ENCODE results near the gene ACAA1.
A peak's percentile ranks its signal among the peaks of the same experiment; 100 is the strongest.
"Not testable (repeated sequence)": the region's sequence is repeated elsewhere in the genome, so short reads cannot be mapped to it uniquely, and the experiment has no call there.

ACAA1 gene

DNA sequence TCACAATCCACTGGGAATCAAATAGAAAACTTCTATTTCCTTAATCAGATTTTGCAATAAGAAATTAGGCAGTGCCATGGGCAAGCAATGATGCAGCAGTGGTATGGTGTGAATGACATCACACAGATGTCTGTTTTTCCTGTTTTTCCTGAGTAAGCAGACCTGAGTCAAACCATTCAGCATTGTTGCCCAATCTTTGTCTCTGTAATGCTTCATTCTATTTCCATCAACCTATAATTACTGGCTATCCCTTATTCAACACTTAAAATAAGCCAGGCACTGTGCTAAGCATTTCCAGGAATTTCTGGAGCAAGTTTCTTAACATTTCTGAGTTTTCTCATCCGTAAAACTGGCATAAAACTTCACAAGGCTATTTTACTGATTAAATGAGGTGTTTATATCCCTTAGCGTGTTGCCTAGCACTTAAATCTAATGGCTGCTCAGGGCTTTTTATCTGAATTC, 17.1 kb upstream of the ACAA1 start:
- no peak for DNase-seq

DNA sequence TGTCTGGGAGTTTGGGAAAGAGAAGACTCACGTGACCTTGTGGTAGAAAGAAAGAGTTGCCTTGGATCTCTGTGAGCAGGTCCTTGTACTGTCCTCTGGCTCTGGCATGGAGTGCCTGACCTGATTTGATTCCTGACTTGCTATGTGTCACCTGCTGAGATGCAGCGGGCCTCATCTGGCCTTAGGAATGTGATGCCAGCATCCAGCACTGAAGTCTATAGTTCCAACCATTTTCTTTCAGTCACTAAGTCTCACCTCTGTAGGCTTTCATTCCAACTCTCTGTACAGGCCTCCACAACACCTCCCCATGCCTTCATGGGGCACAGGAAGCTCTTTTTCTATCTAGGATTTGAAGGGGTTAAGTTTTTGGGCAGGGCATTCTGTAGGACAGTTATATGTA, 16.3 kb upstream of the ACAA1 start:
- DNase-seq, result no peak

- no peak for DNase-seq
These were observed 15.7 kb upstream of the ACAA1 start for GRCh38 chr3:38152609-38153008.

DNA sequence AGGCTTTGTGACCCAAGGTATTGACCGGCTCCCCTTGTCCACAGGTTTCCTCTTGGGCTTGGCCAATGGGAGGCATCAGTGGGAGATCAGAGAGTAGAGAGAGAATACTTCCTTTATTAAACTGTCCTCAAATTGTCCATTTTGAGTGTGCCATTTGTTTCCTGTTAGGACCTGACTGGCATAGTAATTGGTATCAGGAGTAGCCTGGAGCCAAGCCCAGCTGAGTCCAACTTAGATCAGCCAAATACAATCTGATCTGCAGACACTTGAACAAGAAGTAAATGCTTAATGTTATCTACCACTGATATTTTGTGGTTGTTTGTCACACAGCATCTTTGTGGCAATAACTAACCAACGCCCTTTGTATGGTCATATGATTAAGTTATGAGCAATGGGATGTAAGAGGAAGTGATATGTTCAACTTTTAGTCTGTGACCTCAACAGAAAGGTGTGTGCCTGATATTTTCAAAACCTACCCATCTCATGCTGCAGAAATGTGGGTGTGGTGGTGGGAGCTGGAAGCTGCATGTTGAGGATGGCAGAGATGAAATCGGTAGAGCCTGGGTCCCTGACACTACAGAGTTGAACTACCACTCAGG, 14.8 kb upstream of the ACAA1 start:
- DNase-seq, result no peak

- no peak for DNase-seq
These were observed 14.0 kb upstream of the ACAA1 start for GRCh38 chr3:38150780-38151528.

- DNase-seq, result no peak
These were observed 12.8 kb upstream of the ACAA1 start for GRCh38 chr3:38149708-38150107.

GRCh38 chr3:38148311-38148882, 11.5 kb upstream of the ACAA1 start:
- no peak for DNase-seq

GRCh38 chr3:38147421-38147820, 10.5 kb upstream of the ACAA1 start:
- no peak for DNase-seq

- DNase-seq, result no peak
These were observed 9.6 kb upstream of the ACAA1 start for GRCh38 chr3:38146504-38146903.

- no peak for DNase-seq
These were observed 6.6 kb upstream of the ACAA1 start for GRCh38 chr3:38143511-38143910.

DNA sequence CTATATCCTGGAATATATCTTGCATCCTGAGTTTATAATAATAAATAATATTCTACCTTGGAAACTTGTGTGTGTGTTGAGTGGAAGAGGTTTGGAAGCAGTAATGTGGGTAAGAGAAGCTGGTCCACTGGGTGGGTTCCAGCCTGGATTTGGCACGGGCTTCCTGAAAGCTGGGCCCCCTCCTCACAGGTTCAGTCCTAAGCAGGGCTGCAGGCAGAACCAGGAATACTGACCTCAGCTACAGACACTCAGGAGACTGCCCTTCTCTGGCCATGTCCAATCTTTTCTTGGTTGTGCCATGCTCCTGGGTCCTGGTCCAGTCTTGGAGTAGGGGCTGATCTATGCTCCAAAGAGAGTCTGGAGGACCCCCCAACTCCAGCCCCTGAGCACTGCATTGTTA, 6.0 kb upstream of the ACAA1 start:
- DNase-seq, result no peak

DNA sequence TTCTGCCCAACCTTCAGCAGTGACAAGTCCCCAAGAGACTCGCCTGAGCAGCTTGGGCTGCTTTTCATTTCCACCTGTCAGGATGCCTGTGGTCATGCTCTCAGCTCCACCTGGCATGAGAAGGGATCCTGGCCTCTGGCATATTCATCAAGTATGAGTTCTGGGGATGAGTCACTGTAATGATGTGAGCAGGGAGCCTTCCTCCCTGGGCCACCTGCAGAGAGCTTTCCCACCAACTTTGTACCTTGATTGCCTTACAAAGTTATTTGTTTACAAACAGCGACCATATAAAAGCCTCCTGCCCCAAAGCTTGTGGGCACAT, 5.0 kb upstream of the ACAA1 start:
- DNase-seq, result no peak

DNA sequence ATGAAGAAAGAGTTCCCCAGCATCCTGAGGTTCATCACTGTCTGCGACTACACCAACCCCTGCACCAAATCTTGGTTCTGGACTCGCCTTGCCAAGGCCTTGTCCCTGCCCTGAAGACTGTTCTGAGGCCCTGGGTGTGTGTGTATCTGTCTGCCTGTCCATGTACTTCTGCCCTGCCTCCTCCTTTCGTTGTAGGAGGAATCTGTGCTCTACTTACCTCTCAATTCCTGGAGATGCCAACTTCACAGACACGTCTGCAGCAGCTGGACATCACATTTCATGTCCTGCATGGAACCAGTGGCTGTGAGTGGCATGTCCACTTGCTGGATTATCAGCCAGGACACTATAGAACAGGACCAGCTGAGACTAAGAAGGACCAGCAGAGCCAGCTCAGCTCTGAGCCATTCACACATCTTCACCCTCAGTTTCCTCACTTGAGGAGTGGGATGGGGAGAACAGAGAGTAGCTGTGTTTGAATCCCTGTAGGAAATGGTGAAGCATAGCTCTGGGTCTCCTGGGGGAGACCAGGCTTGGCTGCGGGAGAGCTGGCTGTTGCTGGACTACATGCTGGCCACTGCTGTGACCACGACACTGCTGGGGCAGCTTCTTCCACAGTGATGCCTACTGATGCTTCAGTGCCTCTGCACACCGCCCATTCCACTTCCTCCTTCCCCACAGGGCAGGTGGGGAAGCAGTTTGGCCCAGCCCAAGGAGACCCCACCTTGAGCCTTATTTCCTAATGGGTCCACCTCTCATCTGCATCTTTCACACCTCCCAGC, 4.4 kb upstream of the ACAA1 start:
- no peak for DNase-seq

DNA sequence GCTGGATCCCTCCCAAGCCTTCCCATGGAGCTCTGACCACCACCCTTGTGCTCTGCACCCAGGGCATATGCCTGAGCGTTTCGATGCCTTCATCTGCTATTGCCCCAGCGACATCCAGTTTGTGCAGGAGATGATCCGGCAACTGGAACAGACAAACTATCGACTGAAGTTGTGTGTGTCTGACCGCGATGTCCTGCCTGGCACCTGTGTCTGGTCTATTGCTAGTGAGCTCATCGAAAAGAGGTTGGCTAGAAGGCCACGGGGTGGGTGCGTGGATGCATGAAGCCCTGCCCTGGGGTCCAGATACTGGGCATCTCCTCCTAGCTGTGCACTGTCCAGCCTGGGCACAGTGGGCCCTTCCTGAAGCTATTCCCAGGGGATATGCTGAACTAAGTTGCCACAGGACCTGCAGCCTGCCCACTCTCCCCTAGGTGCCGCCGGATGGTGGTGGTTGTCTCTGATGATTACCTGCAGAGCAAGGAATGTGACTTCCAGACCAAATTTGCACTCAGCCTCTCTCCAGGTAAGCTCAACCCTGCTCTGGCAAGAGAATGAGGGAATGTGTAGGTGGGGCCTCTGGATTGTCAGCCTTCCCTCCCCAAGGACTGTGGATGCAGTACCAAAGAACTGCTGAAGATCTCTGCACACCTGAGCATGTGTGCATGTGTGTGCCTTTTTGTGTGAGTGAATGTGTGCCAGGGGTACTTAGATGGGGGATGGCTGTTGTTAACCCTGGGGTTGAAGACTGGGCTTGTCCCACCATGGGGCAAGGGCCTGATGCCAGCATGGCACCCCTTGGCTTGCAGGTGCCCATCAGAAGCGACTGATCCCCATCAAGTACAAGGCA, 3.6 kb upstream of the ACAA1 start:
- DNase-seq, result no peak

DNA sequence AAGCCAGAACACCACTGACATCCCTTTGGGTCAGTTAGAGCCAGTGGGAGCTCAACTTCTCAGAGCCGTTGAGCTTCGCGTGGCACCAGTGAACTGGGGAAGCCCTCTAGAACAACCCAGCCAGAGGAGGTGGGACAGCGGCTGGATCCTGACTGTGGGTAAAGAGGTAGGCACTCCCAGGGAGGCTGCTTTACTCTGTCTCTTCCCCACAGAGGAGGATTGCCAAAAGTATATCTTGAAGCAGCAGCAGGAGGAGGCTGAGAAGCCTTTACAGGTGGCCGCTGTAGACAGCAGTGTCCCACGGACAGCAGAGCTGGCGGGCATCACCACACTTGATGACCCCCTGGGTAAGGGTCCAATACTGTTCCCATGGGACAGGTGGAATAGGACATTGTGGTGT, 2.7 kb upstream of the ACAA1 start:
- DNase-seq, result no peak

DNA sequence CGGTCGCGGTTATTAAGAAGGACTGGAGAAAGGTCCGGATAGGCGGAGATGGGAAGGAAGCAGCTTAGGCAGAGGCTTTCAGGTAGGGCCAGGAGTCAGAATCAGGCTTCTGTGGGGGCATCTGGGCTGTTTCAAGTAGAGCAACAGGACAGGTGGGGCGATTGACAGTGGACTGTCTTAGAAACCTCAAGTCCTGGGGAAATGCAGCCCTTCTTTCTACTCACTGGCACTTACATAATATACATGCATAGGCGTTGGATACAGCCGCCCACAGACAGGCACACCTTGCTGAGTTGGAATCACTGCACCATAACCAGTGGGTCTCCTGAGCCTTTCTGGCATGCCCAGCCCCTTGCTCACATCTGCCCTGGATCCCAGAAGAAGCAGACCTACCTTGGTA, 2.3 kb upstream of the ACAA1 start:
- DNase-seq, result no peak

- peak; percentile 81 for DNase-seq
These were observed 1.6 kb upstream of the ACAA1 start, which contains the start of gene MYD88 for GRCh38 chr3:38138349-38139190. MYD88 (plus strand) TSS chr3:38138661; CDS start chr3:38138701, 40 bp downstream.

GRCh38 chr3:38137615-38138348, 855 bp upstream of the ACAA1 start:
- DNase-seq, result no peak

- DNase-seq, result no peak
These were observed 542 bp downstream of the ACAA1 start for GRCh38 chr3:38136393-38136776.

DNA sequence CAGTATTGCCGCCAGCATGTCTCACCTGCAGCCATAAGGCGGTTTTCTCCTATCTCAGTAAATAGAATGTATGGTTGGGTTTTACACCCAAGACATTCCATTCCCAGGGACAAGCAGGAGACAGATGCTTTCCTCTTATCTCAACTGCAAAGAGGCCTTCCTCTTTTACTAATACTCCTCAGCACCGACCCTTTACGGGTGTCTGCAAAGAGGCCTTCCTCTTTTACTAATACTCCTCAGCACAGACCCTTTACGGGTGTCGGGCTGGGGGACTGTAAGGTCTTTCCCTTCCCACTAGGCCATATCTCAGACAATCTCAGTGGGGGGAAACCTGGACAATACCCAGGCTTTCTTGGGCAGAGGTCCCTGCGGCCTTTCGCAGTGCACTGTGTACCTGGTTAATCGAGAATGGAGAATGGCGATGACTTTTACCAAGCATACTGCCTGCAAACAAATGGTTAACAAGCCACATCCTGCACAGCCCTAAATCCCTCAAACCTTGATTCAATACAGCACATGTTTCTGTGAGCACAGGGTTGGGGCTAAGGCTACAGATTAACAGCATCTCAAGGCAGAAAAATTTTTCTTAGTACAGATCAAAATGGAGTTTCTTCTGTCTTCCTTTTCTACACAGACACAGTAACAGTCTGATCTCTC, 1.2 kb downstream of the ACAA1 start:
- DNase-seq, result not testable (repeated sequence)
